ENCODE data around the gene POLR2L.

GRCh38 chr11:826836-827145, 15.5 kb downstream of the POLR2L start:
- TF ChIP-seq ZFP30 (CRISPR knock-in tag; IDR thresholded peaks at IDR 0.05) (no peak), PATZ1 (CRISPR knock-in tag; IDR thresholded peaks at IDR 0.05; ENCODE audit: borderline replicate concordance) (no peak), CSDC2 (CRISPR knock-in tag; IDR thresholded peaks at IDR 0.05) (no peak), CSRNP3 (CRISPR knock-in tag; IDR thresholded peaks at IDR 0.05) (no peak), ARNTL (CRISPR knock-in tag; IDR thresholded peaks at IDR 0.05; ENCODE audit: borderline replicate concordance, low read depth) (no peak), ZC3H10 (CRISPR knock-in tag; IDR thresholded peaks at IDR 0.05) (no peak), ZFP3 (CRISPR knock-in tag; IDR thresholded peaks at IDR 0.05) (no peak), POU6F1 (CRISPR knock-in tag; IDR thresholded peaks at IDR 0.05; ENCODE audit: borderline replicate concordance, low read depth) (no peak), ZNF70 (CRISPR knock-in tag; IDR thresholded peaks at IDR 0.05) (no peak), OSR1 (CRISPR knock-in tag; IDR thresholded peaks at IDR 0.05) (no peak), GLIS3 (CRISPR knock-in tag; IDR thresholded peaks at IDR 0.05) (no peak), SNAI2 (CRISPR knock-in tag; IDR thresholded peaks at IDR 0.05) (no peak)

Measured in SK-N-SH treated with all-trans-retinoic acid at 6 μM for 48 hours (cell line).